ENCODE measurements around the gene COPA. TPM values are rescaled to one million over a fixed set of nuclear protein-coding genes. Genes with fewer than 3 reads are reported as not detected.

The COPA gene
- polyA plus RNA-seq, 1 of the 3 experiments (the other 2 are of a cell fraction): 91.4 TPM

DNA sequence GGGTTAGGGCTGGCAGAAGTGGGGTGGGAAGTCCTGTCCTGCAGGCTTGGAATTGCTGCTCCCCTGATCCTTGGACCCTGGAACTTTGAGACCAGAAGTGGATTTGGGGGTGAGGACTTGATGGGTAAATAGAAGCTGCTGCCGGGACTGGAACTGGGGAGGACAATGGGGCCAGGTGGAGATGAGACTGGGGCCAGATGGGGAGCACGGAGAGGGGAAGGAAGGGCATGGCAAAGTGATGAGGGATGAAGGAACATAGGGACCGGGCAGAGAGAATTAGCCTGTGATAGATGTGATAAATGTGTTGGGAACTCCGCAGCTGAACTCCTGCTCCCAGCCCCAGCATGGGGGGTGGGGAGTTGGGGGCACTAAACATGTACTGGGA lies 24.5 kb upstream of the COPA start:
- TF ChIP-seq SIN3A (IDR thresholded peaks at IDR 0.05; ENCODE audit: borderline replicate concordance, low read depth, low read length) (no peak), TCF12 (IDR thresholded peaks at IDR 0.05) (no peak), TEAD4 (IDR thresholded peaks at IDR 0.05; ENCODE audit: borderline replicate concordance, insufficient read depth) (no peak)
- TF ChIP-seq, protein P1, sequence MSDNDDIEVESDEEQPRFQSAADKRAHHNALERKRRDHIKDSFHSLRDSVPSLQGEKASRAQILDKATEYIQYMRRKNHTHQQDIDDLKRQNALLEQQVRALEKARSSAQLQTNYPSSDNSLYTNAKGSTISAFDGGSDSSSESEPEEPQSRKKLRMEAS (IDR thresholded peaks at IDR 0.05; ENCODE audit: low read depth): no peak
- Histone ChIP-seq H3K27ac (ENCODE audit: low read depth in 2 of 2, low read length in 1 of 2) (no peak overlapping the region), H3K79me2 (ENCODE audit: insufficient read depth) (no peaks in the 10 kb centered on the region), H3K36me3 (replicated peaks in 1 of 2; ENCODE audit: control insufficient read depth in 1 of 2, insufficient read depth in 2 of 2, low read length in 1 of 2) (no peaks in the 10 kb centered on the region), H3F3A (replicated peaks; ENCODE audit: insufficient read depth) (no peaks in the 10 kb centered on the region), H3K9me3 (no peaks in the 10 kb centered on the region), H3K4me3 (ENCODE audit: low read depth in 2 of 2, low read length in 1 of 2) (no peak overlapping the region), H3K9me2 (no peaks in the 10 kb centered on the region), H3K27me3 (ENCODE audit: insufficient read depth) (no peaks in the 10 kb centered on the region), H4K20me1 (ENCODE audit: insufficient read depth) (no peaks in the 10 kb centered on the region), H3K9ac (no peak overlapping the region), H3K4me1 (ENCODE audit: control insufficient read depth in 1 of 2, insufficient read depth in 2 of 2, low read depth in 1 of 2, low read length in 1 of 2) (no peaks in the 10 kb centered on the region), H3K4me2 (no peak overlapping the region), H2AFZ (ENCODE audit: low read depth) (no peak overlapping the region)
- CTCF ChIA-PET: interaction anchor here (0.7 to 9.0 kb wide), 5 partner anchors 8 to 266 kb away, joined by 3 to 85 read pairs (median 3); no protein-coding TSS in a partner anchor
- no peak for DNase-seq
- 67% methylated on average over 4 of the region's 4 CpGs for WGBS (ENCODE audit: low lambda C conversion rate)
- POLR2A ChIA-PET: interaction anchor here (0.6 to 1.2 kb wide), 2 partner anchors 25 to 290 kb away, joined by 3 to 5 read pairs; no protein-coding TSS in a partner anchor

DNA sequence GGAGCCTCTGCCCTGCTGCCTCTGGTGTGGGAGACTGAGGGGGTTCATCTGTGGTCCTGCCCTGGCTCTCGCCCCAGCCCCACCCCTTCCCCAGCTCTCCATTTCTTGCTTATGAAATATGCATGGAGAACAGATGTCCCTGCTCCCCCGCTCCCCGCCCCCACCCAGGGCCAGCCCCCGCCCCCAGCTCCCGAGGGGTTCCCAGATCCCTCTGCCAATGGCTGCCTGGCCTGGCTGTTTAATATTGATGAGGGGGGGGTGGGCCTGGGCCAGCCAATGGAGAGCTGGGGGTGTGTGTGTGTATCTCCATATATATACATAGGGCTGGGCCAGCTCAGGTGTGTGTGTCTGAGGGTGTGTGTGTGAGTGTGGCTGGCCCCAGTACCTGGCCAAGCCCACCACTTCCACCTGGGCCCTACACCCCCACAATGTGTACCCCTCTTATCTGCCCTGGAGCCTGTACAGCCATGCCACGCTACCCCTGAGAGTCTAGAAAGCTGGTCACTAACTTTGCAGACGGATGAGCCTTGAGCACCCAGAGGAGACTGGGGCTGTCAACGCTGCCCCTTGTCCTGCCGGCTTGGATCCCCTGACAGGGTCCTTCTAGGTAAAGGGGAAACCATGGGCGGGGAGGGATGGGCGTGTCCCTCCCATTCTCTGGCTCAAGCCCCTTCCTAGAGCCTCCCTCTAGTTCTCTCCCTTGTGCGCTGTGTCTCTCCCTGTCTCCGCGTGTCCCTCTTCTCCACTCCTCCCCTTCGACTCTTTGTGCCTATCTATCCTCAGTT lies 23.9 kb upstream of the COPA start, which contains the start of gene NHLH1:
Gene NHLH1 (plus strand): TSS at position 341 of the 785 bp plus-strand sequence. CDS start 3,661 bp downstream, outside the sequence.
- Histone ChIP-seq H3F3A (replicated peaks; ENCODE audit: insufficient read depth) (no peaks in the 10 kb centered on the region), H3K27me3 (ENCODE audit: insufficient read depth) (no peaks in the 10 kb centered on the region), H3K9me2 (no peaks in the 10 kb centered on the region), H3K9ac (no peak within 1 kb of the TSS), H2AFZ (ENCODE audit: low read depth) (no peak within 1 kb of the TSS), H3K4me3 (ENCODE audit: low read depth in 2 of 2, low read length in 1 of 2) (no peak within 1 kb of the TSS), H3K4me2 (no peak within 1 kb of the TSS), H3K27ac (ENCODE audit: low read depth in 2 of 2, low read length in 1 of 2) (no peak within 1 kb of the TSS), H3K9me3 (no peaks in the 10 kb centered on the region), H3K79me2 (ENCODE audit: insufficient read depth) (no peaks in the 10 kb centered on the region), H3K36me3 (replicated peaks in 1 of 2; ENCODE audit: control insufficient read depth in 1 of 2, insufficient read depth in 2 of 2, low read length in 1 of 2) (no peaks in the 10 kb centered on the region), H3K4me1 (ENCODE audit: control insufficient read depth in 1 of 2, insufficient read depth in 2 of 2, low read depth in 1 of 2, low read length in 1 of 2) (no peaks in the 10 kb centered on the region), H4K20me1 (ENCODE audit: insufficient read depth) (no peaks in the 10 kb centered on the region)
- 58% methylated on average over 9 of the region's 15 CpGs for WGBS (ENCODE audit: low lambda C conversion rate)
- DNase-seq: peak; percentile 60
- ChIA-PET CTCF (interaction anchor here (0.7 to 9.0 kb wide), 3 partner anchors 9 to 79 kb away, joined by 3 to 85 read pairs (median 9); no protein-coding TSS in a partner anchor), POLR2A (interaction anchor here (0.6 to 1.2 kb wide), 2 partner anchors 25 to 289 kb away, joined by 3 to 5 read pairs; no protein-coding TSS in a partner anchor)
- no peak for TF ChIP-seq SIN3A (IDR thresholded peaks at IDR 0.05; ENCODE audit: borderline replicate concordance, low read depth, low read length)
- TF ChIP-seq, protein P2, sequence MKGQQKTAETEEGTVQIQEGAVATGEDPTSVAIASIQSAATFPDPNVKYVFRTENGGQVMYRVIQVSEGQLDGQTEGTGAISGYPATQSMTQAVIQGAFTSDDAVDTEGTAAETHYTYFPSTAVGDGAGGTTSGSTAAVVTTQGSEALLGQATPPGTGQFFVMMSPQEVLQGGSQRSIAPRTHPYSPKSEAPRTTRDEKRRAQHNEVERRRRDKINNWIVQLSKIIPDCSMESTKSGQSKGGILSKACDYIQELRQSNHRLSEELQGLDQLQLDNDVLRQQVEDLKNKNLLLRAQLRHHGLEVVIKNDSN (IDR thresholded peaks at IDR 0.05; ENCODE audit: borderline replicate concordance, low read depth): no peak
- TF ChIP-seq, protein P3, sequence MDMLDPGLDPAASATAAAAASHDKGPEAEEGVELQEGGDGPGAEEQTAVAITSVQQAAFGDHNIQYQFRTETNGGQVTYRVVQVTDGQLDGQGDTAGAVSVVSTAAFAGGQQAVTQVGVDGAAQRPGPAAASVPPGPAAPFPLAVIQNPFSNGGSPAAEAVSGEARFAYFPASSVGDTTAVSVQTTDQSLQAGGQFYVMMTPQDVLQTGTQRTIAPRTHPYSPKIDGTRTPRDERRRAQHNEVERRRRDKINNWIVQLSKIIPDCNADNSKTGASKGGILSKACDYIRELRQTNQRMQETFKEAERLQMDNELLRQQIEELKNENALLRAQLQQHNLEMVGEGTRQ (IDR thresholded peaks at IDR 0.05; ENCODE audit: borderline replicate concordance, low read depth, low read length): no peak
- TF ChIP-seq, protein P4, sequence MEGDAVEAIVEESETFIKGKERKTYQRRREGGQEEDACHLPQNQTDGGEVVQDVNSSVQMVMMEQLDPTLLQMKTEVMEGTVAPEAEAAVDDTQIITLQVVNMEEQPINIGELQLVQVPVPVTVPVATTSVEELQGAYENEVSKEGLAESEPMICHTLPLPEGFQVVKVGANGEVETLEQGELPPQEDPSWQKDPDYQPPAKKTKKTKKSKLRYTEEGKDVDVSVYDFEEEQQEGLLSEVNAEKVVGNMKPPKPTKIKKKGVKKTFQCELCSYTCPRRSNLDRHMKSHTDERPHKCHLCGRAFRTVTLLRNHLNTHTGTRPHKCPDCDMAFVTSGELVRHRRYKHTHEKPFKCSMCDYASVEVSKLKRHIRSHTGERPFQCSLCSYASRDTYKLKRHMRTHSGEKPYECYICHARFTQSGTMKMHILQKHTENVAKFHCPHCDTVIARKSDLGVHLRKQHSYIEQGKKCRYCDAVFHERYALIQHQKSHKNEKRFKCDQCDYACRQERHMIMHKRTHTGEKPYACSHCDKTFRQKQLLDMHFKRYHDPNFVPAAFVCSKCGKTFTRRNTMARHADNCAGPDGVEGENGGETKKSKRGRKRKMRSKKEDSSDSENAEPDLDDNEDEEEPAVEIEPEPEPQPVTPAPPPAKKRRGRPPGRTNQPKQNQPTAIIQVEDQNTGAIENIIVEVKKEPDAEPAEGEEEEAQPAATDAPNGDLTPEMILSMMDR (IDR thresholded peaks at IDR 0.05): no peak
- TF ChIP-seq RXRA (IDR thresholded peaks at IDR 0.05; ENCODE audit: borderline replicate concordance, low read depth): no peak
